ENCODE measurements around the gene LAMA5. TPM values are rescaled to one million over a fixed set of nuclear protein-coding genes. Genes with fewer than 3 reads are reported as not detected.

LAMA5 gene
- total RNA-seq, 4 donors from 2014 or later: 45.5 to 115 (median 62.5) TPM

DNA sequence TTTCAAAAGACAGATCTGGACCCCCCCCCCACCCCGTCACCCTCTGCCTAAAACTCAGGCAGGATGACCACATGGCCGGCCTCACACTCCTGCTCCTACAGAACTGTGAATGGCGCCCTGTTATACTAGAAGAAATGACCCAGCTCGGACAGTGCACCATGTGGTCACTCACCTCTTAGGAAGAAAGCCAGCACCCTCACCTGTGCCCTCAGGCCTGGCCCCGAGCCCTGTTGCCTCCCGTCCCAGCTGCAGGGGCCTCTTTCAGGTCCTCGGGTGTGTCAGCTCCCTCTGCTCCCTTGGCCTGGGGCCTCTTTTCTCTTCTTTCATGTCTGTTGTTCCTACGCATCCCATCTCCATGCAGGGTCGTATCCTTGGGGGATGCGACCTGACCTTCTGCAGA is 105.0 kb downstream of the LAMA5 start:
- TF ChIP-seq, protein P1, sequence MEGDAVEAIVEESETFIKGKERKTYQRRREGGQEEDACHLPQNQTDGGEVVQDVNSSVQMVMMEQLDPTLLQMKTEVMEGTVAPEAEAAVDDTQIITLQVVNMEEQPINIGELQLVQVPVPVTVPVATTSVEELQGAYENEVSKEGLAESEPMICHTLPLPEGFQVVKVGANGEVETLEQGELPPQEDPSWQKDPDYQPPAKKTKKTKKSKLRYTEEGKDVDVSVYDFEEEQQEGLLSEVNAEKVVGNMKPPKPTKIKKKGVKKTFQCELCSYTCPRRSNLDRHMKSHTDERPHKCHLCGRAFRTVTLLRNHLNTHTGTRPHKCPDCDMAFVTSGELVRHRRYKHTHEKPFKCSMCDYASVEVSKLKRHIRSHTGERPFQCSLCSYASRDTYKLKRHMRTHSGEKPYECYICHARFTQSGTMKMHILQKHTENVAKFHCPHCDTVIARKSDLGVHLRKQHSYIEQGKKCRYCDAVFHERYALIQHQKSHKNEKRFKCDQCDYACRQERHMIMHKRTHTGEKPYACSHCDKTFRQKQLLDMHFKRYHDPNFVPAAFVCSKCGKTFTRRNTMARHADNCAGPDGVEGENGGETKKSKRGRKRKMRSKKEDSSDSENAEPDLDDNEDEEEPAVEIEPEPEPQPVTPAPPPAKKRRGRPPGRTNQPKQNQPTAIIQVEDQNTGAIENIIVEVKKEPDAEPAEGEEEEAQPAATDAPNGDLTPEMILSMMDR (IDR thresholded peaks at IDR 0.05): no peak
- ATAC-seq (ENCODE audit: low FRiP score) (no peak), DNase-seq (ENCODE audit: low spot score) (no peak)

DNA sequence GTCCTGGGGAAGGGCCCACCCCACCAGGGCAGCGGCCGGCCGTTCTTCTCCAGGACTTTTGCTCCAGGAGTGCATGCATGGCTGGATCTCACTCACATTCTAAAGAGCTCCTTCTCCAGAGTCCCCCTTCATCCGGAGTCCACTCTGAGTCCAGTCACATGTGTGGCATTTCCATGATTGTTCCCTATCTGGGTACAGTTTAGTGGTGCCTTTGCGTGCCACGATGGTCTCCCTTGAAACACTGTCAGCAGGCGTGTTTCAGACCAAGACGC is 107.9 kb downstream of the LAMA5 start:
- DNase-seq (ENCODE audit: low spot score) (no peak), ATAC-seq (ENCODE audit: low FRiP score) (no peak)
- TF ChIP-seq, protein P1 (IDR thresholded peaks at IDR 0.05): no peak

Other genes starting within 250 kb of the LAMA5 start
- gene LSM14B, start 244.8 kb downstream of the LAMA5 start, total RNA-seq: 10 to 100 TPM; 13.1 to 23.8 (median 16.0) TPM
- 100 to 1,000 TPM; 345 to 725 (median 409) TPM for gene PSMA7, start 223.9 kb downstream of the LAMA5 start, total RNA-seq
- 10 to 100 TPM; 10.3 to 23.4 (median 12.3) TPM for gene SS18L1, start 223.5 kb downstream of the LAMA5 start, total RNA-seq
- gene MTG2, start 184.3 kb downstream of the LAMA5 start, total RNA-seq: 10 to 100 TPM; 19.3 to 32.5 (median 26.3) TPM
- gene HRH3, start 147.0 kb downstream of the LAMA5 start, total RNA-seq: not detected
- gene OSBPL2, start 128.8 kb downstream of the LAMA5 start, total RNA-seq: 10 to 100 TPM; 24.3 to 35.9 (median 26.3) TPM
- 100 to 1,000 TPM in 3 of 4 donors, 10 to 100 TPM in 1; 97.7 to 164 (median 111) TPM for gene ADRM1, start 64.3 kb downstream of the LAMA5 start, total RNA-seq
- gene RPS21, start 19.8 kb upstream of the LAMA5 start, total RNA-seq: 1,000 to 10,000 TPM; 1,582 to 2,182 (median 2,056) TPM
- gene CABLES2, start 40.0 kb upstream of the LAMA5 start, total RNA-seq: 1 to 10 TPM; 1.5 to 2.8 (median 2.5) TPM
- gene RBBP8NL, start 60.2 kb upstream of the LAMA5 start, total RNA-seq: not detected
- gene GATA5, start 108.7 kb upstream of the LAMA5 start, total RNA-seq: 1 to 10 TPM; 1.3 to 3.7 (median 1.7) TPM

All from omental fat pad (tissue), 4 donors.